ENCODE data around the gene SLC44A4.
"Not testable (repeated sequence)": the region's sequence is repeated elsewhere in the genome, so short reads cannot be mapped to it uniquely, and the experiment has no call there.

The SLC44A4 gene

DNA sequence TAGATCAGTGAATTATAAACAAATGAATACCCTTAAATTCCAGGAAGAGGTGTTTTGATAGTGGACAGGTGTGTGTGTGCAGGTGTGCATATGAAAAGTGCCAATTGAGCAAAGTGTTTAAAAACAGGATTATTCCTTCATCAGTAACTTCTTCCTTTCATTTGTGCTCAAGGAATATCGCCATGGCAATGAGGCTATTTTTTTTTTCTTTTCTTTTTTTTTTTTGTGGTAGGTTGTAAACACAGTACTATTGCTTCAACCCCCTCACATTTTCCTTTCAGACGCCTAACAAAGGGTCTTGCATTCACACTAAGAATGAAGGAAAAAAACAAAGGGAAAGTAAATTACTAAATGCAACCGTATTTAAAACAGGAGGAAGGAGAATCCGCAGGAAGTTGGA lies 53.2 kb downstream of the SLC44A4 start:
- no peak for ATAC-seq

DNA sequence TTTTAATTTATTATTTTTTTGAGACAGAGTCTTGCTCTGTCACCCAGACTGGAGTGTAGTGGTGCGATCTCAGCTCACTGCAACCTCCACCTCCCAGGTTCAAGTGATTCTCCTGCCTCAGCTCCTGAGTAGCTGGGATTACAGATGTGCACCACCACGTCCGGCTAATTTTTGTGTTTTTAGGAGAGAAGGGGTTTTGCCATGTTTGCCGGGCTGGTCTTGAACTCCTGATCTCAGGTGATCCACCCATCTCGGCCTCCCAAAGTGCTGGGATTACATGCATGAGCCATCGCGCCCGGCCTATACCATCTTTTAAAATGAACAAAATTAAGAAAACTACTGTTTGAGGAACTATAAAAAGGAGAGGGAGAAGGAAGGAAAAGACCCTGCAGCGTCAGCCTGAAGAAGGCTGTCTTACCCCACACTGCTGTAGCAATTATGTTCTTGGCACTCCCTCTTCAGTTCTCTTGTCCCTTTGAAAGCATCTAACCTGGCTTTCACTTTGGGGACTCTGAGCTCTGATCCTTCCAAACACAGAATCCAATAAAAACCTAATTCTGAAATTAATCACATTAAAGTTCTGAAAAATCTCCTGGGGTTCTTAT lies 55.1 kb downstream of the SLC44A4 start:
- ATAC-seq = not testable (repeated sequence)

DNA sequence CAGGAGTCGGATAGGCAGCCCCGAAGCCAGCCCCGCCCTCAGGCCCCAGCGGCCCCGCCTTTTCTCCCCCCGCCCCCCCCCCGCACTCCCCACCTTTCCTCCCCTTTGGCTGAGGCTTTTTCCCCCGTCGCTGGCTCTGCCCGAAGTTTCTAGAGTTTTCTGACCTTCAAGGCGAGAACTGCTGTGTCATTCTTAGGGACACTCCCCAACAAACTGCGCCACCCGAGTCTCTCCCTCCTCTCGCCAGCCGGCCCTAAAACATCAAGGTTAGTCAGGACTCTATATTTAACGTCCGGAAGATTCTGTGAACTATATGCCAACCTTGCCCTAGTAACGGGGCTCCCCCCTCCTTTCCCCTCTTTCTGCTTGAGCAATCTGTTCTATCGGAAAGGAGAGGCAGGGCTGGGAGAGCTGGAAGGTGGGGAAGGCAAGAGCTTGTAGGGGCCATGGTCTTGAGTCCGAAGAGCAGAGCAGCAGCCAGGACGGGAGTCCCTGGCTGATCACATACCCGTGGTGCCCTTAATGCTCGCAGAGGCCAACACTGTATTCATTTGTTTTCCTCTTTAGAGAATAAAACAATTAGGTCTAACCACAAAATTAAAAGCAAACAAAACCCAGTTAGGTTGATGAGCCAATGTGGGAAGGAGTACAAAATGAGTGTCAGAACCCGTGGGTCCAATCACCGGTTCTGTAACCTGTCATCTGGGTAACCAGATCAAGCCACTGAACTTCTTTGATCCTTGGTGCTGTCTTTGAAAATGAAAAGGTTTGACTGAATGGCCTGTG lies 56.6 kb downstream of the SLC44A4 start:
- ATAC-seq = peak; percentile 47 to 50

DNA sequence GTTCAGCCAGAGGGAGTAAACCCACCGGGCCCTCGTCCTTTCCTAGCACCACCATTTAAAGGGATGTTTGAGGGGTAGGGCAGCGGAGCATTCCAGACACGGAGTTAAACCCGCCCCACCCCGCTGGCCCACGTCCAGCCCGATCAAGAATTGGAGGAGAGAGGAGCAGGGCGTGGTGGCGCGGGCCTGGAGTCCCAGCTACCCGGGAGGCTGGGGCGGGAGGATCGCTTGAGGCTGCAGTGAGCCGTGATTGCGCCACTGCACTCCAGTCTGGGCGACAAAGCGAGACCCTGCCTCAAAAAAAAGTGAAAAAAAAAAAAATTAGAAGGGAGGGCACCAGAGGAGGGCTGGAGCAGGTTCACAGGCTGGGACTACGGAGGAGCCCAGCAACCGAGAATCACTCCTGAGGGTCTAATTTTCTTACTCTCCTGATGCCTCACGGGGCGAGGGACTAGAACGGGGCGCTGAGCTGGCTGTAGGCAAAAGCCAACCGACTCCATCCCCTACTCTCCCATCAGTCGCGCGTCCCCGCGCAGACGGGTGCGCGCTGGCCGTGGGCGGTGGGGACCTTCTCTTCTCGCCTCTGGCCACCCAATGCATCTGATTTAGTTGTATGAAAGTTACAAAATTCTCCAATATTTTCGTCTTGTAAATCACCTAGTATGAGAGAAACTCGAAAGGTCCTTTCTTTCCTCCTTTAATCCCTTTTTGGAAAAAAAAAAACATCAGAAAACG lies 57.3 kb downstream of the SLC44A4 start:
- ATAC-seq = peak; percentile 27 to 35

DNA sequence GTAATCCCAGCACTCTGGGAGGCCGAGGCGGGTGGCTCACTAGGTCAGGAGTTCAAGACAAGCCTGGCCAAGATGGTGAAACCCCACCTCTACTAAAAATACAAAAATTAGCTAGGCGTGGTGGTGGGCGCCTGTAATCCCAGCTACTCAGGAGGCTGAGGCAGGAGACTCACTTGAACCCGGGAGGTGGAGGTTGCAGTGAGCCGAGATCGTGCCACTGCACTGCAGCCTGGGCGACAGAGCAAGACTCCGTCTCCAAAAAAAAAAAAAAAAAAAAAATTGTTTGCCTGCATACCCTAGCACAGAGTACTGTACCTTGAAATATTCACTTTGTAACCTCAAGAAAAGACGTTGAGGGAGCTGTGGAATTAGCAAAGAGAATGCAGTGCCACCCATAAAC lies 58.4 kb downstream of the SLC44A4 start:
- not testable (repeated sequence) for ATAC-seq

DNA sequence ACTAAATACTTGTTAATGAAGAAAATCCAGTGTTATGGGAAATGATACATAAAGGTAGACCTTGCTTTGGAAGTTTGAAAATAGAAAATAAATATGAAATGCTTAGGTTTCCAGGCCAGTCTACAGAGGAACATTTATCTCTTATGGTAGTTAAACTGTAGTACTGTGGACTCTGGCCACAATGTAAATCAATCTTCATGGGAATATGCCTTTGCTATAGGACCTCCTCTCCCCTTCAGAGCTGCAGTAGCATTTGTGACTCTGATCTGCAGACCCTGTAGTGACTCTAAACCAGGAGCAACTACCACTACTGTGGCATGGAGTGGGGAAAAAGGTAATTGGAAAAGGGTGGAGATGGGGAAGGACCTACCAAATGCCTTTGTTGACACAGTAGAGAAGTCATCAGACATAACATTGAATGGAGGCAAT lies 58.9 kb downstream of the SLC44A4 start:
- ATAC-seq = no peak

DNA sequence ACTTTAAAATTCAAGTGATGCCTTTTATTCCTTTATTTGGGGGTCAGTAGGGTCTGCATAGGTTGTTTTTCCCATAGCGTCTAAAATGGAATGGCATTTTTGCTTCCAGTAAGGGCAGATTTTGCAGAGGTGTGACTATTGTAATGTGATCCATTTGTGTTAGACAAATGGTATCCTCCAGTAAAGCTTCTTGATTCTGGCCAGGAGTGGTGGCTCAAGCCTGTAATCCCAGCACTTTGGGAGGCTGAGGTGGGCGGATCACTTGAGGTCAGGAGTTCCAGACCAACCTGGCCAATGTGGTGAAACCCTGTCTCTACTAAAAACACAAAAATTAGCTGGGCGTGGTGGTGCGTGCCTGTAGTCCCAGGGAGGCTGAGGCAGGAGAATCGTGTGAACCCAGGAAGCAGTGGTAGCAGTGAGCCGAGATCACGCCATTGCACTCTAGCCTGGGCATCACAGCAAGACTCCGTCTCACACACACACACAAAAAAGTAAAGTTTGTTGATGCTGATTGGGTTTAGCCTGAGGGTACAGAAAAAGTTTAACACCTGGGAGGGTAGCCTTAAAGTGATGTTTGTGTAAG lies 60.8 kb downstream of the SLC44A4 start:
- ATAC-seq = not testable (repeated sequence)

DNA sequence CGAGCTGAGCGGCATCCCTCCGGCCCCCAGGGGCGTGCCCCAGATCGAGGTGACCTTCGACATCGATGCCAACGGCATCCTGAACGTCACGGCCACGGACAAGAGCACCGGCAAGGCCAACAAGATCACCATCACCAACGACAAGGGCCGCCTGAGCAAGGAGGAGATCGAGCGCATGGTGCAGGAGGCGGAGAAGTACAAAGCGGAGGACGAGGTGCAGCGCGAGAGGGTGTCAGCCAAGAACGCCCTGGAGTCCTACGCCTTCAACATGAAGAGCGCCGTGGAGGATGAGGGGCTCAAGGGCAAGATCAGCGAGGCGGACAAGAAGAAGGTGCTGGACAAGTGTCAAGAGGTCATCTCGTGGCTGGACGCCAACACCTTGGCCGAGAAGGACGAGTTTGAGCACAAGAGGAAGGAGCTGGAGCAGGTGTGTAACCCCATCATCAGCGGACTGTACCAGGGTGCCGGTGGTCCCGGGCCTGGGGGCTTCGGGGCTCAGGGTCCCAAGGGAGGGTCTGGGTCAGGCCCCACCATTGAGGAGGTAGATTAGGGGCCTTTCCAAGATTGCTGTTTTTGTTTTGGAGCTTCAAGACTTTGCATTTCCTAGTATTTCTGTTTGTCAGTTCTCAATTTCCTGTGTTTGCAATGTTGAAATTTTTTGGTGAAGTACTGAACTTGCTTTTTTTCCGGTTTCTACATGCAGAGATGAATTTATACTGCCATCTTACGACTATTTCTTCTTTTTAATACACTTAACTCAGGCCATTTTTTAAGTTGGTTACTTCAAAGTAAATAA lies 61.5 kb downstream of the SLC44A4 start:
- ATAC-seq = not testable (repeated sequence)

DNA sequence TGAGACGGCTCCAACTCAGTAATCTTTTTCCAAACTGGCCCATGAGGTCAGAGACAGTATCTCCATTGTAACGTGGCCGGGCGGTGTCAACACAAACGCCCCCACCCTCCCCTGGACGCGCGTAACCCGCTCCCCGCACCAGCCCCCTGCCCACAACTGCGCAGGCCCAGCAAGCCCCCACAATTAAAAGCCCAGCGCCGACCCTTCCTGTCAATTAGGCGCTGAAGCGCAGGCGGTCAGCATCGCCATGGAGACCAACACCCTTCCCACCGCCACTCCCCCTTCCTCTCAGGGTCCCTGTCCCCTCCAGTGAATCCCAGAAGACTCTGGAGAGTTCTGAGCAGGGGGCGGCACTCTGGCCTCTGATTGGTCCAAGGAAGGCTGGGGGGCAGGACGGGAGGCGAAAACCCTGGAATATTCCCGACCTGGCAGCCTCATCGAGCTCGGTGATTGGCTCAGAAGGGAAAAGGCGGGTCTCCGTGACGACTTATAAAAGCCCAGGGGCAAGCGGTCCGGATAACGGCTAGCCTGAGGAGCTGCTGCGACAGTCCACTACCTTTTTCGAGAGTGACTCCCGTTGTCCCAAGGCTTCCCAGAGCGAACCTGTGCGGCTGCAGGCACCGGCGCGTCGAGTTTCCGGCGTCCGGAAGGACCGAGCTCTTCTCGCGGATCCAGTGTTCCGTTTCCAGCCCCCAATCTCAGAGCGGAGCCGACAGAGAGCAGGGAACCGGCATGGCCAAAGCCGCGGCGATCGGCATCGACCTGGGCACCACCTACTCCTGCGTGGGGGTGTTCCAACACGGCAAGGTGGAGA lies 63.6 kb downstream of the SLC44A4 start, which contains the start of the genes HSPA1A and HSPA1L:
HSPA1A (plus strand) TSS at position 519 of the 814 bp plus-strand sequence; CDS start at position 733, 214 bp downstream.
HSPA1L (minus strand) TSS at position 259 of the 814 bp plus-strand sequence. CDS start 3,311 bp downstream, outside the sequence.
- ATAC-seq = peak; percentile 28 to 29

DNA sequence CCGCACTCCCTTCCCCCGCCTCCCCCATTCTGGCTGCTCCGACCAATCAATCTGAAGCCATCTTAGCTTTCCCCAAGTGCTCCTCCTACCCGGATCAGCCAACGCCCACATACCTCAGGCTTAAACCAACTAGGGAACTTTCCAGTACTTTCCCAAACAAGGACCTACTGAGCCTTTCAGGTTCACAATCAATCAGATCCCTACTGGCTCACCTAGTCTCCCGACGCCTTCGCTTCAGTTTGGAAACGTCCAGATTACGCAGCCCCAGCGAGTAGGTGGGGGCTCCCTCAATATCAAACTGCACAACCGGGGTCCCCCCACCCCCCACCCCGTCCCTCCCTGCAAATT lies 64.1 kb downstream of the SLC44A4 start:
- peak; percentile 41 to 46 for ATAC-seq

DNA sequence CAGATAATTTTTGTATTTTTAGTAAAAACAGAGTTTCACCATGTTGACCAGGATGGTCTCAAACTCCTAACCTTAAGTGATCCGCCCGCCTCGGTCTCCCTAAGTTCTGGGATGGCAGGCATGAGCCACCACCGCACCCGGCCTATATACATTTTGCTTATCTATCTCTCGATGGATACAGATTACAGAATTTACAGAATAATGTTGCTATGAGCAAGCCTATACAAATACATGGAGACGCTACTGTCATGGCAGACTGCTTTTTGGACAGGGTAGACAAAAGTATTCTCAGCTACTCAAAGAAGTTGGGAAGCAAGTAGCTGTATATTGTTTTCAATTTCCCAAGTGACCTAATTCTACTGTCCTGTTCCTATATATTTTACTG lies 65.3 kb downstream of the SLC44A4 start:
- ATAC-seq = no peak

All from activated CD4-positive, CD25-positive, alpha-beta regulatory T cell treated with anti-CD3 and anti-CD28 coated beads, Interleukin-2, amount 50 U/mL, for 24 hours (primary cell).